LNCaP clone FGC (cell line): Measurements from ENCODE around the gene ARL14.
A peak's percentile ranks its signal among the peaks of the same experiment; 100 is the strongest.

Experiments
- DNase-seq: peaks from one replicate; pipeline ENCODE4 v3.0.0-alpha.2; 2011; ENCODE audit warnings: low read depth
- H3K4me3 ChIP-seq: 2 replicates; pipeline ENCODE4 v1.5.1; 2011; ENCODE audit warnings: mild to moderate bottlenecking, low read depth, low read length, control low read depth
- CTCF ChIP-seq: IDR thresholded peaks from 2 replicates; pipeline ENCODE4 v1.5.1; 2012; ENCODE audit warnings: mild to moderate bottlenecking; ENCODE audit not compliant: control insufficient read depth, insufficient read depth; ENCODE audit errors: extremely low read depth

ARL14 gene

GRCh38 chr3:160673188-160673587 lies 3.8 kb upstream of the ARL14 start:
- no peak for DNase-seq
- TF ChIP-seq CTCF = no peak
- H3K4me3 ChIP-seq = no peak overlapping the region

- no peak for DNase-seq
- H3K4me3 ChIP-seq = no peak overlapping the region
- no peak for TF ChIP-seq CTCF
Observed at GRCh38 chr3:160675566-160676124, 1.3 kb upstream of the ARL14 start.

DNA sequence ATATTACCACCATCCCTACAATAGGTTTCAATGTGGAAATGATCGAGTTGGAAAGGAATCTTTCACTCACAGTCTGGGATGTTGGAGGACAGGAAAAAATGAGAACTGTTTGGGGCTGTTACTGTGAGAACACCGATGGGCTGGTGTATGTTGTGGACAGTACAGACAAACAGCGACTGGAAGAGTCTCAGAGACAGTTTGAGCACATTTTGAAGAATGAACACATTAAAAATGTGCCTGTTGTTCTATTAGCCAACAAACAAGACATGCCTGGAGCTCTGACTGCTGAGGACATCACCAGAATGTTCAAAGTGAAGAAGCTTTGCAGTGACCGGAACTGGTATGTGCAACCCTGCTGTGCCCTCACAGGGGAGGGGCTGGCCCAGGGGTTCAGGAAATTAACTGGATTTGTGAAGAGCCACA lies 510 bp downstream of the ARL14 start:
- no peak for DNase-seq
- H3K4me3 ChIP-seq = no peak overlapping the region
- no peak for TF ChIP-seq CTCF

GRCh38 chr3:160678292-160678842 lies 1.4 kb downstream of the ARL14 start:
- no peak for DNase-seq
- no peak for TF ChIP-seq CTCF
- no peak overlapping the region for H3K4me3 ChIP-seq

- no peak overlapping the region for H3K4me3 ChIP-seq
- TF ChIP-seq CTCF = no peak
Observed at GRCh38 chr3:160684368-160684740, 7.4 kb downstream of the ARL14 start.

GRCh38 chr3:160685144-160685766 lies 8.3 kb downstream of the ARL14 start:
- DNase-seq = no peak
- TF ChIP-seq CTCF = peak; percentile 28; the same call in 1 of the 2 replicates
- H3K4me3 ChIP-seq = no peak overlapping the region

More at GRCh38 chr3:160684368-160684740, 7.4 kb downstream of the ARL14 start:
- DNase-seq = no peak
